NCI-H1694 (cell line): ENCODE measurements around the gene RGS11.

Experiments
- DNase-seq: peaks from one replicate; lab custom pipeline; 2025; lab: John Stamatoyannopoulos, UW

The RGS11 gene

DNA sequence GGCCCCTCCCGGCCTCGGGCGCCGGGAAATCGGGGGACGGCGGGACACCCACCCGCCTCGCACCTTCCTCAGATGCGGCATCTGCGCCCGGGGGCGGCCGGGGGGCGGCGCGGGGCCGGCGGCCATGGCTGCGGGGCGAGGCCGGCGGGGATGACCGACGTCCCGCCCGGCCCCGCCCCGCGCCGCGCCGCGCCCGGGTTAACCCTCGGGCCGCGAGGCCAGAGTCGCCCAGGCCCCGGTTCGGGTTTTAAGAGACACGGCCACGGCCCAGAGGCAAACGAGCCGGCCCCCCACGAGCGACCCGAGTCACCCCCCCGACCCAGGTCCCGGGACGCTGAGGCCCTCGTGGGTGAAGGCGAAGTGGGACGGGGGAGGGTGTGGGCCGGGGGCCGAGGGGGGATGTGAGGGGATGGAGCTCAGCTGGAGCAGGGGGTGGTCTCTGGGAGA lies at the start of gene RGS11:
Gene RGS11, minus strand, starts transcription at position 159 of the 447 bp plus-strand sequence. Its CDS starts 33 bp downstream, at position 126.
- no peak for DNase-seq

DNA sequence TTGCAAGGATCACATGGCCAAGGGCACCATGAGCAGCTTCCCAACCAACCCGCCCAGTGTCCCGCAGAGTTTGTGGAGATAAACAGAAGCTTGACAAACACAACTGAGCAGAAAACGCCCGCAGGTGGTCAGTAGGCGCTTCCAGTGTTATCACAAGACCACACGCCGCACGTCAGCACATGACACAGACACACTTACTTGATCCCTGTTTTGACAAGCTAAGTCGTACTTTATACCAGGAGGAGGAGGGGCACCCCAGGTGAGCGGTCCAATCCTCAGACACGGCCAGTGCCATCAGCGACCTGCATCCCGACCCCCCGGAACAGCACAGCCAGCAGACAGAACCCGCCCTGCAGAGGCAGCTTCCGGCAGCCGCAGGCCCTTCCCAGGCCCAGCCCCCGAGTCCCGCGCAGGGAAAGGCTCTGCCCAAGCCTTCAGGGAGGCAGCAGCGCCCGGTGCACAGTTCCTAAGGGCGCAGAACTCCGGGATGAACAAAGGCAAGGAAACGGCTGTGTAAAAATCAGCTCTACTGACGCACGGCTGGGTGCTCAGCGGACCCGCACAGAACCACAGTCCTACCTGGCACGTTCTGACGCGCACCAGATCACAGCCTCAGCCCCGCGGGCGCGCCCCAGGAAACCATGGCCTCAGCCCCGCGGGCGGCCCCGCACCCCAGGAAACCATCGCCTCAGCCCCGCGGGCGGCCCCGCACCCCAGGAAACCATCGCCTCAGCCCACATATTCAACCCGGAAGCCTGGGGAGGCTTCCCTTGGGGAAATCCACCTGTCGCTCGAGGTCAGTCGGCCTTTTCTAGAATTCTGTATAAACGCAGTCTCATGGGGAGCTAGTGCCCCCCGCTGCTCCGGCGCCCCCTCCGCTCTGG lies 48.9 kb upstream of the RGS11 start:
- DNase-seq, result no peak

DNA sequence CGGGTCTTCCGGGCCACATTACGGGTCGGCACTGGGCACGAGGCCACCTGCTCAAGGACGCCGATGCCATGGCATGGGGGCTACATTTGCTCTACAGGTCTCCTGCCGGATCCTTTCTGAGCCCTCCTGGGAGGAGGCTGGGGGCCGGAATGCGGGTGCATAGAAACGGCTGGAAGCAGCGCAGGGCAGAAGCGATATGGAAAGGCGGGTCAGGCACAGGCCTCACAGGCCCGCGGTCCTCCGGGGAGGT lies 48.4 kb upstream of the RGS11 start:
- no peak for DNase-seq

DNA sequence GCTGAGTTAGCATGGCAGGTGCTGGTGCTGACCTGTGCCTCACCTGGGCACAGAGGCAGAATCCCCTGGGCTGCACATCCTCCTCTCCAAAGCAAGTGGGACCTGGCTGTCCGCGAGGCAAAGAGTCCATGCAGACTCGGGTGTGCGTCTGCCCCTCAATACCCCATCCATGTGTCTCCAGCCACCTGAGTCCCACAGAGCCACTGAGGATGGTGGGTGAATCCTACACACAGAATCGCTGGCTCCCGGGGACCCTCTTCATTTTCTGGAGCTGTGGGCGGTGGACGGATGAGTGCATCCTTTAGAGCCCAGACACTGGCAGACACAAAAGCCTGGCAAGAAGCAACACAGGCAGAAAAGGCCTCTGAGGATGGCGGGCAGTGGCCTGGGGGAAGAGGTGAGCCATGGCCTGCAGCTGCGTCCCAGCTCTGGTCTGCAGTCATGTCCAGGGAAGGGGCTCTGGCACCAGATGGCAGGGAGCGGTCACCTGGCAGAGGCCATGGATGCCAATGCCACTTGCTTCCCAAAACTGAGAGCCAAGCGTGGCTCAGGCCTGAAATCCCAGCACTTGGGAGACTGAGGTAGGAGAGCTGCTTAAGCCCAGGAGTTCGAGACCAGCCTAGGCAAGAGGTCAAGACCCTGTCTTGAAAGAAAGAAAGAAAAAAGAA lies 46.9 kb upstream of the RGS11 start:
- DNase-seq, result no peak

DNA sequence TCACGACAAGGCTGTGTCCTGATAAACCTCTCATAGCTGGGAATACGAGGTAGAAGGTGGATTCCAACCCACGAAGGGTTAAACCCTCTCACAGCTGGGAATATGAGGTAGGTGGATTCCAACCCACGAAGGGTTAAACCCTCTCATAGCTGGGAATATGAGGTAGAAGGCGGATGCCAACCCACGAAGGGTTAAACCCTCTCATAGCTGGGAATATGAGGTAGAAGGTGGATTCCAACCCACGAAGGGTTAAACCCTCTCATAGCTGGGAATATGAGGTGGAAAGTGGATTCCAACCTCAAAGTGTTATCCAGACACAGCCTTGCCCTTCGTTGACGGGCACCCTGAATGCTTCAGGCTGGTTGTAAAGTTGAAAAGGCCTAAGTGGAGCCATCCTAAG lies 45.8 kb upstream of the RGS11 start:
- DNase-seq, result no peak

DNA sequence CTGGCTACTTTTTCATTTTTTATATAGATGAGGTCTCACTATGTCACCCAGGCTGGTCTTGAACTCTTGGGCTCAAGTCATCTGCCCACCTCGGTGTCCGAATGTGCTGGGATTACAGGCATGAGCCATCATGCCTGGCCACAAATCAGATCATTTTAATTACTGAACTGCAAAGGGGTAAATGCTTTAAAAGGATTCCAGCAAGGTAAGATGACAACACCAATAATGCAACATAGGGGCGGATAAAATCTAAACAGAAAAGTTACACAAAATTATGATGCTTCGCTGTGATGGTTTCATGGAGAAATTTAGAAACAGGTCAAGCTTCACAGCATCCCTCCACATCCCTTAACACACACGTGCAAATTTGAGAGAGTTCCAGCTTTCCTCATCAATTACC lies 44.5 kb upstream of the RGS11 start:
- DNase-seq, result no peak

DNA sequence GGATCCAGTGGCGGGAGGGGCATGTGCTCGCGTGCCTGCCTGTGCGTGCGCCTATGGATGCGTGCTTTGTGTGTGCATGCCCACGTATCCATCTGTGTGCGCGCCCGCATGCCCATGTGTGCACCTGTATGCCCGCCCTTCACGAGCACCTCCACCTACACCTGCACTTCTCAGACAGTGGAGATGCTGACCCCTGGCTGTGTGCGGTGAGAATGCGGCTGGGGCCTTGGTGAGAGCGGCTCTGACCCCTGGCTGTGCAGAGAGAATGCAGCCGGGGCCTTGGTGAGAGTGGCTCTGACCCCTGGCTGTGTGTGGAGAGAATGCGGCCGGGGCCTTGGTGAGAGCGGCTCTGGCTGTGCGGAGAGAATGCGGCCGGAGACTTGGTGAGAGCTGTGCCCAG lies 42.9 kb upstream of the RGS11 start:
- DNase-seq, result no peak

DNA sequence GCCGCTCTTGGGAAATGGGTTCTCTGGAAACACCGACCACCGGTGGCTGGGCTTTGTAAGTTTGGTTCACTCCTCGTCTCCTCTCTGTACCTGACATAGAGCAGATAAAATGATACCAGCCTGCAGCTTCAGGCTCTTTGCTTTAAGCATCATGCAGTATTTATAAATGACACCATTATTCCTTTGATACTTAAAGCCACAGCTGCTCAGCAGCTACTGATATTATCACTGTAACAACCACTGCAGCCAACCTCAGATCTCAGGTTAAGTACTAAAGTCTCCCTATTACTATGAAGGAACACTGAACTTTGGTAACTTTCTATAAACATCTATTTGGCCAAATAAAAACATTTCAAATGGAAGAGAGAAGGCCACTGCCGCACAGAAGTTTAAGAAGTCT lies 41.8 kb upstream of the RGS11 start:
- no peak for DNase-seq

DNA sequence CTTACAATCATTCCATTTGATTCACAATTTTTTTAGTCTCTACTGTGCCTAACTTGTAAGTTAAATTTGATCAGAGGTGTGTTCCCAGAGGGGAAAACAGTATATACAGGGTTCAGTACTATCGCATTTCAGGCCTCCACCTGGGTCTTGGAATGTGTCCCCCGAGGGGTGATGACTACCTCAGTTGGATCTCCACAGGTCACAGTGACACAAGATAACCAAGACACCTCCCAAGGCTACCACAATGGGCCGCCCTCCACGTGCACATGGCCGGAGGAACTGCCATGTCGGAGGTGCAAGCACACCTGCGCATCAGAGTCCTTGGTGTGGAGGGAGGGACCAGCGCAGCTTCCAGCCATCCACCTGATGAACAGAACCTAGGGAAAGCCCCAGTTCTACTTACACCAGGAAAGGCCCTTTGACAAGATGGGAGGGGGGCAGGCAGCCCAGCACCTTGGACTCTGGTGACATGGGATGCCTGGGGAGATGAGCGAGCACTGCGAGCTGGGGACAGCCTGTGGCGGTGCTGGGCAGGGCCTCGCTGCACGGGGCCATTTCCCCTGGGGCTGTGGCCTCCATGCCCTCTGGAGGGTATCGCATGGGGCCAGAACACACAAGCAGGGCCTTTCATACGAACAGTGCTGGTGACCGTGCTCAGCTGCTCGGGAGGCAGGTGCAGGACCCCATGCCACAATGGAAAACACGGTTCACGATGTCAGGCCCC lies 41.2 kb upstream of the RGS11 start:
- DNase-seq, result no peak

DNA sequence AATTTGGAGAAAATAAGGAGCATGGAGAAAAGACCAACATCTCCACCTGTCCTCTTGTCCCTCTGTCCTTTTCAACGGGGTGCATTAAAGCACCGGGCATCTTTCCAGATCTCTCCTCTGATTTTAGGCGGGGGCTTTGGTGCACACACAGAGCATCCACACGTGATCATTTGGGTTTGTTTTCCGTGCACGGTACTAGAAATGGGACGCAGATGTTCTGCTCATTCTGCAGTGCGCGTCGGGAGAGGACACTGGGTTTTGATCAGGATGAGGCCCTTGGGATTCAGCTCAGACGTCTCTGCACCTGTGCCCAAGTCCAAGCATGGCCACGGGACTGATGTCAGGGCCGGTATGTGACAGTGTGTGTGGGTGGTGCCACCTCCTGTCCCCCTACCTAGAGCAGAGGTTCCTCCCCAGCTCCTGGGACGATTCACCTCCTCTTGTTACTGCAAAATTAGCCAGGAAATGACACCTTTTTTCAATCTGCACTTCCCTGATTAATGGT lies 39.1 kb upstream of the RGS11 start:
- no peak for DNase-seq

DNA sequence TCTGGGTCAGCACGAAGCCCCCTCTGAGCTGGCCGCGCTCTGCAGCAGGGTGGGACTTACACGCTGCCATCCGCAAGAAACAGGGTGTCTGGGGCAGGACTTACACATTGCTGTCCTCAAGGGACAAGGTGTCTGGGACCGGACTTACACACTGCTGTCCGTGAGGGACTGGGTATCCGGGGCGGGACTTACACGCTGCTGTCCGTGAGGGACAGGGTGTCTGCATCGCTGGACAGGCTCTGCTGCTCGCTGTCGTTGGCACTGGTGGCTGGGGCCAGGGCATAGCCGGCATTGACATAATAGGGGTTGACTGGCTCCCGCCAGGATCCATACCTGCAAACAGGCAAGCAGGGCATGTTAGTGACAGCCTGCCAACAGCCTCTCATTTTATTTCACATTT lies 38.6 kb upstream of the RGS11 start:
- no peak for DNase-seq

DNA sequence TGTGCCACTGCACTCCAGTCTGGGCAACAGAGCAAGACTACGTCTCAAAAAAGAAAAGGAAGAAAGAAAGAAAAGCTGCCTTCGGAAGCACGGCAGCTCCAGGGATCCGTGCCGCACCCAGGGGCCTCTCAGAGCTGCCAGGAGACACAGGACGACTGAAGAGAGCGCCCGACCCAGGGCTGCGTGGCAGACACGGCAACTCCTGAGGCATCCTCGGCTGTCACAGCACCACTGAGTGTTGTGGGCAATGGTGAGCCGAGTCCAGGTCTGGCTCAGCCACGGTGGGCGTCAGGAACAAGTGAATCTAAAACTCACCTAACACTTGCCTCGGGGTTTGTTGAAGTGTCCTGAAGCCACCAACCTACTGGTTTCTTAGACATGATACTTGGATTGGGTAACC lies 36.0 kb upstream of the RGS11 start:
- no peak for DNase-seq

DNA sequence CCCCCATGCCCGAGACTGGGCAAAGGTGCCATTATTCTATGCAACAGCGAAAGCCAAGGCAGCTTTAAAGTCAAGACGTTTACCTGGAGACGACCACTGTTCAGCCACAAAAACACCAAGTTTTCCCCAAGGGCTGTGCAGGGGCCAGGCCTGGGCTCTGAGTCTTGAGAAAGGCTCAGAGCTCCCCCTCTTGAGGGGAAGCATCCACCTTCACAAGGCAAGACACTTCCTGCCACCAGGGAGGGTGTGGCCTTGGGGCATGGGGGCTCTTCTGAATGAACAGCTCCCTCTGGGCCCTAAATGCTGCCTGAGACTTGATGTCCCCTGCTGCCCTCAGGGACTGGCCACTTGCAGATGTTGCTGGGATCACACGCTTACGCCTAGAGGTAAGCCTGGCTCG lies 33.7 kb upstream of the RGS11 start:
- DNase-seq, result no peak

DNA sequence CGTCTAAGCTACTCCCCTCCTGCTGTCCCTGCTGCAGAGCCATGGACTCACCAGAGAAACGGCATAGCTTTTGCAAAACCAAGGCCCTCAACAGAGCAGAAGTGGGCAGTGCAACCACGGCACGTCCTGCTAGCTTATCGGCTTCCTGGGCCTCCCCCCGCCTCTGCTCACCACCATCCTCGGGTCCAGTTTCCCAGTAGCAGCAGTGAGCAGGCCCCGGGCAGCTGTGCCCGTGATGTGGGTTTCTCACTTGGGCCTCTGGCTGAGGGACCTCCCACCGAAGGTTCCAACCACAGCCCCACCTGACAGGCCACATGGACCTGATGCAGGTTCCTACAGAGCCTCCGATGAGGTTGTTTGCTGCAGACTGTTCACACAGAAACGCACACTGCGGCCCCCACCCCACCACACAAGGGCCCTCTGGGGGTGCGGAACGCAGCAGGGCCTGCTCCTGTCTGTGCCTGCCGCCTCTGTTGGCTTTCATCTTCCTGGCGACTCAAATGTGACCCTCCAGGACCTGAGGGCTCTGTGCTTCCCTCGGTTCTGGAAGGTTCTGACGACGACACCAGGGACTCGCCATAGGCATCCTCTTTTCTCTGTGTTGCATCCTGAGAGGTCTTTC lies 32.1 kb upstream of the RGS11 start:
- no peak for DNase-seq

DNA sequence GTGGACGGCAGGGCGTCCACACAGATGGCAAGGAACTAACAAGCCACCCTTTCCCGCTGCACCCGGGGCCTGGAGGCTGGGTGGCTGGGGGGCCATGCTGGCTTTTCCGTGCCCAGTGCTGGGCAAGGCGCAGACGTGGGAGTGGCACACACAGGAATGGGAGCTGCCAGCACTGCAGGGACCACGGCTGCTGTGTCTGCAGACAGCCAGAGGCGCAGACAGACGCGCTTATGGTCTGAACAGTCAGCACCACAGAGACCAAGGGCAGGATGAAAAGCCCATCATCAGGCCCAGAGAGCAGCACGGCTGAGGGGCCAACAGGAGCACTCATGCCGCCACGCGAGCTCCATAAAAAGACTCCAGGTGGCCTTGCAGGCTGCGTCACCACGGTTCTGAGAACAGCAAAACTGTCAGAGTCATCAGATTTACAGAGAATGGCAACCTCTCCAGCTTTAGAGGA lies 31.2 kb upstream of the RGS11 start:
- DNase-seq, result no peak

DNA sequence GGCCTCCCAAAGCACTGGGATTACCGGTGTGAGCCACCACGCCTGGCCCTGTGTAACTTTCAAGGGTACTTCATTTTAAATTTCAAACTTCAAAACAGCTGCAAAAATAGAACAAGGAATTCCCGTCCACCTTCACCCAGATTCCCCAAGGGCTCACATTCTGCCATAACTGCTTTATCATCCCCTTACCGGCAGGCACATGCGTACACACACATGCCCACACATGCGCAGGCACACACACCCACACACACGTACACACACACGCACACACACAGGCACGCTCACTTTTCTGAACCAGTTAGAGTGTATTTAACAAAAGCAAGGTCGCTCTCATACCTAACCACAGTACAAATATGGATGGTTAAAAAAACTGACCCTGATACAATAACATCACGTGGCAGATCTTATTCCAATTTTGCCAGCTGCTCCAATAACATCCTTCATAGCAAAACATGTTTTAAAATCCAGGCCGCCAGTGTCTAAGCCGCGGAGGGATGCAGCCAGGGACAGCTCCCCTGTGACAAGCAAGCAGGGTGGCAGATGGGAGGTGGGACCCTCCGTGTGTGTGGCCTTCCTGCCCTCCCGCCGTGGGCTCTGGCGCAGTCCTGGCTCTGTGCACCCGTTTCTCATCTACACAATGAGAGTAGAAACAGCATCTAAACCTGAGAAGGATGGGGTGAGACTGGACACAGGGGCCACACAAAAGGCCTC lies 30.3 kb upstream of the RGS11 start:
- DNase-seq, result peak; percentile 45

DNA sequence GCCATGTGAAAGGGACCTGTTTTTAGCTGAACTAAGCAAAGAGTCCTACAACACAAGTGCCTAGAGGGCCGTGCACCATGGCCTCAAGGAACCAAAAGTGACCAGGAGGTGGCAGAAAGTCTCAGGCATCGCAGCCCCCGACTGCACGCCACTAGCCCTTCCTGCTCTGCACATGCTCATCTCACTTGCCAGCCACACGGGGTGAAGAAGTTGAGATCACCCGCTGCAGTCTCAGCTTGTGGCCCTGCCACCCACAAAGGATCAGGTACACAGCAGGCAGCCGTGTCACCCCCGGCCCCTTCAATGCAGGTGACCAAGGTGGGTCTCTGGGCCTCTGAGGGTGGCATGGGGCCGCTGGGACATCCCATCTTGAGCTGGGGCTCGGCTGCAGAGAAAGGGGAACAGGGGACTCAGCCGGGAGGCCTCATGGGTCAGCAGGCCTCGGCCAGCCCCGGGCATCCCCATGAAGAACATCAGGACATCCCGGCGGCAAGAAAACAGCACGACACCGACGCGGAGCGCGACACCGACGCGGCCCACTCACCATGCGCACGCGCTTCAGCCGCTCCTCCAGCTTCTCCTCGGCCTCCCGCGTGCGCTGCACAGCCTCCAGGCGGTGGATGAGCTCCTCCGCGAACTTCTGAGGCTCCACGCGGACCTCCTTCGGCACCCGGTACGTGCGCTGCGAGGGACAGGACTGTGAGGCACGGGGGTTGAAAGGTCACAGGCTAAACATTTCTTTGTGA lies 28.2 kb upstream of the RGS11 start:
- DNase-seq, result no peak

DNA sequence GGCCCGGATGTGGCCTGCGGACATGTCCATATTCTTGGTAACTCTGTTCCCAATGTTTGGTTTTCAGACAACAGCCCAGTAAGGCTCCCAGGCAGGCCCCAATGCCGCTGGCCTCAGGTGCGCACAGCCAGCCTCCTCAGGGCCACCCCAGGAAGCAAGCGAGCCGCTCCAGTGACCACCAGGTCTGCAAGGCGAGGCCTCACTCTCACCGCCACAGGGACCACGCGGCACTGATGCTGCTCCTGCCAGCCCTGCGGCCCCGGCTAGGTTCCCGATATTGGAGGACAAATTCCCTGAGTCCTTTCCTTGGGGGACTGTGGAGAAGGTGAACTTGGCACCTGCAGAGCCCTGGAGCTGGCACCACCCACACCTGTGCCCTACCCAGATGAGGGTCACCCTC lies 26.2 kb upstream of the RGS11 start:
- DNase-seq, result no peak

DNA sequence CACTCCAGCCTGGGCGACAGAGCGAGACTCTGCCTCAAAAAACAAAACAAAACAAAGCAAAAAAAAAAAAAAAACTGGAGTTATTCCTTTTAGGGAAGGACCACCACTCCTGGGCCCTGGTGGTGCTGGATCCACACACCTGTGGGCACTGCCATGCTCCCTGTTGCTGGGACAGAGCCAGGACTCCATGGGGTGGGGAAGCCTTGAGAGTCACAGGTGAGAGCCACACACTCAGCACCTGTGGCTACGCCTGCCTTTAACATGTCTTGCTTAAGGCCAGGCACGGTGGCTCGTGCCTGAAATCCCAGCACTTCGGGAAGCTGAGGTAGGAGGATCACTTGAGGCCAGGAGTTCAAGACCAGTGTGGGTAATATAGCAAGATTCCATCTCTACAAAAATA lies 25.5 kb upstream of the RGS11 start:
- DNase-seq, result no peak

DNA sequence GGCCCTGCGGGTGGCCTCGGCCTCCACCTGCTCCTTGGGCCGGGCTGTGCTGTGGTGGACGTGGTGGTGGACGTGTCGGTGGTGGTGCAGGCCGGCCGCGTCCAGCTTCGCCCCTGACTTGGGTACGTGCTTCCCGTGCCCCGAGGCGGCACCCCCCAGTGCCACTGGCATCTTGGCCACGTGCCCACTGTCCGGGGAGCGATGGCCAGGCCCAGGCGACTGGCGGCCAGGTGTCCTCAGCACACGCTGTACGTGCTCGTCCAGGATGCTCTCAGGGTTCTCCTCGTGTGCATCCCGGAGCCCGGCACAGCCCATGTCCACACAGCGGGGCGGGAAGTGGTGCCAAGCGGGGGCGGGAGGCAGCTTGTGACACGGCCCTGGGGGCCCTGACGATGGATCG lies 22.1 kb upstream of the RGS11 start:
- DNase-seq, result no peak
